Bronchial epithelial cell (primary cell): ENCODE measurements around the gene SLC9A5. TPM values are rescaled to one million over a fixed set of nuclear protein-coding genes. Genes with fewer than 3 reads are reported as not detected.

ENCODE experiments used
- DNase-seq: peaks from one replicate; pipeline ENCODE4 v3.0.0-alpha.2; 2010; ENCODE audit warnings: low read depth
- FAIRE-seq: peaks from 2 replicates; lab custom pipeline; 2011; peaks lifted over from hg19 to GRCh38; lab: Jason Lieb, UNC
- H3K27me3 ChIP-seq: 2 replicates; pipeline ENCODE4 v1.5.1; 2011; ENCODE audit warnings: low read length; ENCODE audit not compliant: control insufficient read depth, insufficient read depth
- H3K36me3 ChIP-seq: 2 replicates; pipeline ENCODE4 v1.5.1; 2011; ENCODE audit warnings: low read length; ENCODE audit not compliant: control insufficient read depth, insufficient read depth
- H3K4me3 ChIP-seq: 2 replicates; pipeline ENCODE4 v1.5.1; 2011; ENCODE audit warnings: mild to moderate bottlenecking, low read depth, low read length, control low read depth
- total RNA-seq: library from RNA; depleted of rRNA; stranded (reverse); fragments of >200 nt; gene quantifications from 2 replicates; pipeline ENCODE4 v1.2.1, GENCODE V29; 2014
- TF ChIP-seq, protein P1 (sequence below): IDR thresholded peaks from 2 replicates; pipeline ENCODE4 v1.5.1; 2011; ENCODE audit warnings: mild to moderate bottlenecking, moderate library complexity, low read length, control low read depth, inconsistent platforms; ENCODE audit not compliant: insufficient read depth, severe bottlenecking

SLC9A5 gene
- total RNA-seq, 1 donor from 2014 or later, result 0.26 TPM

DNA sequence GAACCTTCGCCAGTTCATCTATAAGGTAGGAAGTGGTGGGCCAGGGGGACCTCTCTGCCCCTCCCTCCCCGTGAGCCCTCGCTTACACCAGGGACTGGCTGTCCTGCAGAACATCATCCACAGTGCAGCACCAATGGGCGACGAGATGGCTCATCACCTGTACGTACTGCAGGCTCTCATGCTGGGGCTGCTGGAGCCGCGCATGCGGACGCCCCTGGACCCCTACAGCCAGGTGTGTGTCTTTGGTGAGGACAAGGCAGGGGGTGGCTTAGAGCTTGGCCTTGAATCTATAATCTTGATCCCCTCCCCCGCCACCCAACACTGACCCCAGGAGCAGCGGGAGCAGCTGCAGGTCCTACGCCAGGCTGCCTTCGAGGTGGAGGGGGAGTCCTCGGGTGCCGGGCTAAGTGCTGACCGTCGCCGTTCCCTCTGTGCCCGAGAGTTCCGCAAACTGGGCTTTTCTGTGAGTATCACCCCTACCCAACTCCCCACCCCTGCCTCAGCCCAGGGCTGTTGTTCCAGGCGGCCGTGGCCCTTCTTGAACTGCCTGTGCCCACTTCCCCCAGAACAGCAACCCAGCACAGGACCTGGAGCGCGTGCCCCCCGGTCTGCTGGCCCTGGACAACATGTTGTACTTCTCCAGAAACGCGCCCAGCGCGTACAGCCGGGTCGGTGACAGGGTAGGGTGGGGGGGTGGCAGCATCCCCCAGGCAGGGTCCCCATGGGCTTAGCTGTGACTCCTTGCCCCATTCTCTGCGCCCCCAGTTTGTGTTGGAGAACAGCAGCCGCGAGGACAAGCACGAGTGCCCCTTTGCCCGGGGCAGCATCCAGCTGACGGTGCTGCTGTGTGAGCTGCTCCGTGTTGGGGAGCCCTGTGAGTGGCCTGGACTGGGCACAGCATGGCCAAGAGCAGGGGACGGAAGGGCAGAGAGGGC lies 47.1 kb upstream of the SLC9A5 start:
- TF ChIP-seq, protein P1, sequence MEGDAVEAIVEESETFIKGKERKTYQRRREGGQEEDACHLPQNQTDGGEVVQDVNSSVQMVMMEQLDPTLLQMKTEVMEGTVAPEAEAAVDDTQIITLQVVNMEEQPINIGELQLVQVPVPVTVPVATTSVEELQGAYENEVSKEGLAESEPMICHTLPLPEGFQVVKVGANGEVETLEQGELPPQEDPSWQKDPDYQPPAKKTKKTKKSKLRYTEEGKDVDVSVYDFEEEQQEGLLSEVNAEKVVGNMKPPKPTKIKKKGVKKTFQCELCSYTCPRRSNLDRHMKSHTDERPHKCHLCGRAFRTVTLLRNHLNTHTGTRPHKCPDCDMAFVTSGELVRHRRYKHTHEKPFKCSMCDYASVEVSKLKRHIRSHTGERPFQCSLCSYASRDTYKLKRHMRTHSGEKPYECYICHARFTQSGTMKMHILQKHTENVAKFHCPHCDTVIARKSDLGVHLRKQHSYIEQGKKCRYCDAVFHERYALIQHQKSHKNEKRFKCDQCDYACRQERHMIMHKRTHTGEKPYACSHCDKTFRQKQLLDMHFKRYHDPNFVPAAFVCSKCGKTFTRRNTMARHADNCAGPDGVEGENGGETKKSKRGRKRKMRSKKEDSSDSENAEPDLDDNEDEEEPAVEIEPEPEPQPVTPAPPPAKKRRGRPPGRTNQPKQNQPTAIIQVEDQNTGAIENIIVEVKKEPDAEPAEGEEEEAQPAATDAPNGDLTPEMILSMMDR, result no peak
- FAIRE-seq, result no peak
- no peaks in the 10 kb centered on the region for H3K27me3 ChIP-seq
- H3K4me3 ChIP-seq, result no peak overlapping the region
- H3K36me3 ChIP-seq, result peaks cover 36% of the 10 kb centered on the region
- DNase-seq, result no peak

DNA sequence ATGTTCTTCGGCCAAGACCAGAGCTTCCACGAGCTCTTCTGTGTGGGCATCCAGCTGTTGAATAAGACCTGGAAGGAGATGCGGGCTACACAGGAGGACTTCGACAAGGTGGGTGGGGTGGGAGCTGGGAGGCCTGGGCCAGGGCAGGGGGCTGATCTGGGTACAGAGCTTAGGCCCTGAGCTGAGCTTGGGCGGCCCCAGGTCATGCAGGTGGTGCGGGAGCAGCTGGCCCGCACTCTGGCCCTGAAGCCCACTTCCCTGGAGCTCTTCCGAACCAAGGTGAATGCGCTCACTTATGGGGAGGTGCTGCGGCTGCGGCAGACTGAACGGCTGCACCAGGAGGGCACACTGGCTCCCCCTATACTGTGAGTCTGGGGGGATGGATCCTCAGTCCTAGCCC lies 46.4 kb upstream of the SLC9A5 start:
- FAIRE-seq (no peak), DNase-seq (no peak)
- no peaks in the 10 kb centered on the region for H3K27me3 ChIP-seq
- TF ChIP-seq, protein P1, result no peak
- H3K4me3 ChIP-seq, result no peak overlapping the region
- H3K36me3 ChIP-seq, result peaks cover 33% of the 10 kb centered on the region

DNA sequence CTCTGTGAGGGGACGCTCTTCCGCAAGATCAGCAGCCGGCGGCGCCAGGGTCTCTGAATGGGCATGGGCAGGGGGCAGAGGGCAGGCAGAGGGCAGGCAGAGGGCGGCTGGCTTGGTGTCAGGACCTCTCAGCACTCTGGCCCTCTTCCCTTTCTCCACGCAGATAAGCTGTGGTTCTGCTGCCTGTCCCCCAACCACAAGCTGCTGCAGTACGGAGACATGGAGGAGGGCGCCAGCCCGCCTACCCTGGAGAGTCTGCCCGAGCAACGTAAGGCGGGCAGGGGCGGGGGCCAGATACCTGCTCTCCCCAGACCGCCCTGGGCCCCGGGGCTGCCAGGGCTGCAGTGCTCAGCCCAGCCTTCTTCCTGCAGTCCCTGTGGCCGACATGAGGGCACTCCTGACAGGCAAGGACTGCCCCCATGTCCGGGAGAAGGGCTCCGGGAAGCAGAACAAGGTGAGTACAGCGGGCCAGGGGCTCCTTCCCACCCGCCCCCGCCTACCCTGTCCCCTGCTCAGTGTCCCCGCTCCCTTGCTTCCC lies 45.8 kb upstream of the SLC9A5 start:
- Histone ChIP-seq H3K27me3 (no peaks in the 10 kb centered on the region), H3K4me3 (no peak overlapping the region), H3K36me3 (peaks cover 30% of the 10 kb centered on the region)
- FAIRE-seq (no peak), DNase-seq (no peak)
- TF ChIP-seq, protein P1, result no peak

DNA sequence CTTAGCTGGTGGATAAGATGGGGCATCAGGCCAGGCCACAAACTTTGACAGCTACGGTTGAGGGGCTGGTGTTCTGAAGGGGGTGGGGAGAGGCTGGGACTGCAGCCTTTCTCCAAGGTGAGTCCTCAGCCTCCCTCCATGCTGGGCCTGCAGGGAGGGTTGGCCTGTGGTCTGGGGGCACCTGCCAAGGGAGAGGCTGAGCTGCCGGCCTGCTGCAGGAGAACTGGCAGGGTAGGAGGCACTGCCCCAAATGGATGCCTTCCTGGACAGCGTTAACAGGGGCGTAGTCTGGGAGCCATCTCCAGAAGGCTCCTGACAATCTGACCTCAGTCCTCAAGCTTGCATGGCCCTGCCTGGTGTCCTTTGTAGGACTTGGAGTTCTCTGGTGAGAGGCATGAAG lies 44.7 kb upstream of the SLC9A5 start:
- no peak for FAIRE-seq
- DNase-seq, result no peak
- Histone ChIP-seq H3K36me3 (peaks cover 30% of the 10 kb centered on the region), H3K27me3 (no peaks in the 10 kb centered on the region), H3K4me3 (no peak overlapping the region)
- TF ChIP-seq, protein P1, result no peak

DNA sequence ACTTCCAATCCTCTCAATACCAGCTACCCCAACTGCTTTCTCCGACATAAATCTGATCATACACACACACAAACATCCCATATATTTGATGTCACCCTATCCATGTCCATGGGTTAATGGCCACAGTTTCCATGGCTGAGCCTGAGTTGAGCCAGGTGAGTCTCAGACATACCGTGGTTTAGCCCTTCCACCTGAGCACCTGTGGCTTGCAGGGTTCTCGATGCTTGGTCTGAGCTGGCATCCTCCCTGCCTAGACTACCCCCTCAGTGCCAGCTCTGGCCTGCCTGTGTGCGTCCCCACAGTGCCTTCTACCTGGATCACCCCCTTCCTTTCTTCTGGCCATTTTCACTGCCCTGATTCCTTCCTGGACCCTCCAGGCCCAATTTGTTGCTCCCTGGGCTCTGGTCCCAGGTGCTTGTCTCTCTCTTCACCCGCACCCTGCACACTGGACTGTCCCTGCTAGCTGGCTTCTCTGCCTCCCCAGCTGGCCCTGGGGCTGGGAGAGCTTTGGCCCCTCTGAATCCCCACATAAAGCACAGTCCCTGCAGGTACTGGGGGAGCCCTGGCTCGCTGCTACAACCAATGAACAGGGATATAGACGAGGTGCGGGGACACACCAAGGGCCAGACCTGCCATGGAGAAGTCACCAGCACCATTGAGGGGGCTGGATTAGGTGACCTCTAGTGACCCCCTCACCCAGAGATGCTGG lies 42.5 kb upstream of the SLC9A5 start:
- no peak for DNase-seq
- Histone ChIP-seq H3K27me3 (no peaks in the 10 kb centered on the region), H3K4me3 (no peak overlapping the region), H3K36me3 (peaks cover 23% of the 10 kb centered on the region)
- FAIRE-seq, result peak; percentile 28
- TF ChIP-seq, protein P1, result no peak
